GM13977 (cell line): ENCODE results near the gene NEFH.

Source experiments
- DNase-seq: peaks from one replicate; pipeline ENCODE4 v3.0.0; 2012; ENCODE audit warnings: low spot score
- in situ Hi-C: fragments of 300-500 bp; cut with MboI; formaldehyde crosslinking; loops from one replicate; pipeline ENCODE4 v1.12.0; 2022; ENCODE audit warnings: low sequenced_read_pairs, low pct_unique_long_range_greater_than_20kb, mixed read lengths, inconsistent platforms; ENCODE audit not compliant: unreplicated experiment
- TF ChIP-seq, protein P1 (sequence below): IDR thresholded peaks from 2 replicates; pipeline ENCODE4 v1.5.1; 2012; ENCODE audit warnings: mild to moderate bottlenecking, control low read depth; ENCODE audit not compliant: insufficient read depth; ENCODE audit errors: extremely low read depth, missing control alignments

The NEFH gene

DNA sequence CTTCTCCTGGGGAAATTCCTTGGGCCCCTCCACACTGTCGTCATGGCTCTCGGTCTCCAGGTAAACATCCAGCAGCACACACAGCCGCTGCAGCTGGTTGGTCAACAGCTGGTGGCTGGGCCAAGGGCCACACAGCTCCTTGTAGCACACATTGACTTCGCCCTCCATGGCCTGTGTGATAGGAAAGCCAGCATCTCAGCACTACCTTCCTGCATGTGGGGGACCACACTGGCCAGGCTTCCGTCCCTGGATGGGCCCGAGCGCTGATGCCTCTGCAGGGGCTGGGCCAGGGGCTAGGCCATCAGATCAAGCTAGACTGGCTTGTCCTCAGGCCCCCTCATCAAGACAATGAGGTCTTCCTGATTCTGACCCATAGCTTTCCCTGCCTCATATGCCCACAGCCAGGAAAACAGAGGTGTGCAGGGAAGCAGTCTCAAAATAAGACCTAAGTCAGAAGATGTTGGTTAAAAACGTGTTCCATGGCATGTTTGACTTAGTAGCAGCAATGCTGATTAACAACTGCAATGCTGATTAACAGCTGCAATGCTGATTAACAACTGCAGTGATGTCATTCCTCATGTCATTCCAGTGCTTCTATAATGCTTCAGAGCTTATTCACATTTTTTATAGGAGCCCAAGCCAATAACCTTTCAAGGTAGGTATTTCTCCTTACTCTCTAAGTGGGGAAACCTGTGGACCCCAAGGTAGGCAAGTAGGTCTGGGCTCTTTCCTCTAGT is 31.3 kb downstream of the NEFH start:
- TF ChIP-seq, protein P1, sequence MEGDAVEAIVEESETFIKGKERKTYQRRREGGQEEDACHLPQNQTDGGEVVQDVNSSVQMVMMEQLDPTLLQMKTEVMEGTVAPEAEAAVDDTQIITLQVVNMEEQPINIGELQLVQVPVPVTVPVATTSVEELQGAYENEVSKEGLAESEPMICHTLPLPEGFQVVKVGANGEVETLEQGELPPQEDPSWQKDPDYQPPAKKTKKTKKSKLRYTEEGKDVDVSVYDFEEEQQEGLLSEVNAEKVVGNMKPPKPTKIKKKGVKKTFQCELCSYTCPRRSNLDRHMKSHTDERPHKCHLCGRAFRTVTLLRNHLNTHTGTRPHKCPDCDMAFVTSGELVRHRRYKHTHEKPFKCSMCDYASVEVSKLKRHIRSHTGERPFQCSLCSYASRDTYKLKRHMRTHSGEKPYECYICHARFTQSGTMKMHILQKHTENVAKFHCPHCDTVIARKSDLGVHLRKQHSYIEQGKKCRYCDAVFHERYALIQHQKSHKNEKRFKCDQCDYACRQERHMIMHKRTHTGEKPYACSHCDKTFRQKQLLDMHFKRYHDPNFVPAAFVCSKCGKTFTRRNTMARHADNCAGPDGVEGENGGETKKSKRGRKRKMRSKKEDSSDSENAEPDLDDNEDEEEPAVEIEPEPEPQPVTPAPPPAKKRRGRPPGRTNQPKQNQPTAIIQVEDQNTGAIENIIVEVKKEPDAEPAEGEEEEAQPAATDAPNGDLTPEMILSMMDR = no peak
- in situ Hi-C loops = no loop called here

DNA sequence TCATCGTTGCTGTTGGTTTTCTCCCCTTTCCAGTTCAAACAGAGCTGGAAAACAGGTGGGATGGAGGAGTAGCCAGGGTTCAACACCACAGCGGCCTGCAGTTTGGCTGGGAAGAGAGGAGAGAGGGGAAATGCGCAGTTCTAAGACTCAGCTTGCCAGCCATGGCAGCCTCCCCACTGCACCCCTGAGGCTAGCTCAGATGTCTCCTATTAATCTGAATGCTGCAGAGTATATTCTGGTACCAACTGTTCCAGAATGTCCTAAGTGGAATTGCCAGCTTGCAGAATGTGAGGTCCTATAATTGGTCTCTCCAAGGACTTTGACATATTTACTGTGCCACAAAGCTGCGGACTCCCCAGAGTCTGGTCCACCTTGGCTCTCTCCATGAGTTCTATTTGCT is 32.0 kb downstream of the NEFH start:
- in situ Hi-C loops = no loop called here
- DNase-seq = no peak
- TF ChIP-seq, protein P1 = no peak

More for the DNA sequence above, 31.3 kb downstream of the NEFH start:
- DNase-seq = no peak

DNA sequence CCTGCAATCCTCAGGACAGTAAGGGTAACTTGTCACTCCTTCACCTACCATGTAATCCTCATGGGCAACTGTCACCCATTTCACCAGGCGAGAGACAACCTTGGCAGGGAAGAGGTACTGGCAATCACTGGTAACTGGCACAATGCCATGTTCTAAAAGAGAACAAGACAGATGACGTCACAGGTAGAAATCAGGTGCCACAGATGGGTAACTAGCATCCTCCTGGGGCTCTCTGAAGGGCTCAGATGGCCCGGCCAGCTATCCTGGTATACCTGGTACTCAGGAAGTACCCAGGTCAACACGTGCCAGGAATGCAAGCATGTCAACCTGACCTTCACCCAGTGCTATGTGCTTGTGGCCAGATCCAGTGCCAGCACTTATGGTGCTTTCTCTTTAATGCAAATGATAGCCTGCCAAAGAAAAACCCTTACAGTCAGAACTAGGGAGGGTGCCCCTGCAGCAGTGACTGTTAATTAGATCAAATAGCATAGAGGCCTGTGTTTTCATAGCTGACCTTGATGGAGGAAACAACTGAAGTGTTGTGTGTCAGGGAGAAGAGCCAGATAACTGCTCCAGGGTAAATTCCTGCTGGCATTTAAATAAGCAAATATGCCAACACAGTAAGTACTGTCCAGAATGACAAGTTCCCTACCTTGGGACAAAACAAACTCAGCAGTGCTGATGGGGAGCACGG is 37.3 kb downstream of the NEFH start:
- TF ChIP-seq, protein P1 = no peak
- in situ Hi-C loops = no loop called here
- DNase-seq = no peak

DNA sequence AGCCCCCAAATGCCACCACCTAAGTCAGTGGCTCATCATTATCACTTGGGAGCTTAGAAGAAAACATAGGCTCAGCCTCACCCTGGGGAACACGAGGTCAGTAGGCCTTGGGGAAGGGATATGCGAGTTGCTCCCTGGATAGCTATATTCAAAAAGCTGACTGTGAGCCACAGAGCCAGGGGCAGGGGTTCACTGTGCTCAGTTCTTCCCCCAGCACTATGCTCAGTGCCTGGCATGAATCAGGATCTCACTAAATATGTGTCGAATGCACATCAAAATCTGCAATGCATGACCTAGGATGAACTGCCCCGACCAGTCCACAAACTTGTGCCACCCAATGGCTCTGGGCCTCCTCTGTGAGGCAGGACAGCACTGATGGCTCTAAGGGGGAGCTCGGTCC is 38.4 kb downstream of the NEFH start:
- in situ Hi-C loops = no loop called here
- TF ChIP-seq, protein P1 = no peak
- no peak for DNase-seq

DNA sequence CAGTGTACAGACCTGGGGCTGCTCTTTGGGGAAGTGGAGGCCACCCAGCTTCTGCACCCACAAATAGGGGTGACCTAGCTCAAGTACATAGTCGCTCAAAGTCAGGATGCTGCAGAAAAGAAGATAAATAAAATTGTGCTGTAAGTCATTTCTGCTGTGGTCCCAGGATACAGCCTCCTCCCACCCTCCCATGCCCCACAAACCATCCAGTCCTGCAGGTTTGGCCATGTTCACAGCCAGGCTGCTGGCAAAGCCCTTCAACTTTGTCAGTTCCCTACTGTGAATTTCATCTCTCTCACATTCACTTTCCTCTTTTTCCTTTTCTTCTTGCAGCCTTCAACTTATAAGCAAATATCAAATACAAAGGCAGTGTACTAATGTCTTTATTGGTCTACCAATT is 40.0 kb downstream of the NEFH start:
- DNase-seq = no peak

DNA sequence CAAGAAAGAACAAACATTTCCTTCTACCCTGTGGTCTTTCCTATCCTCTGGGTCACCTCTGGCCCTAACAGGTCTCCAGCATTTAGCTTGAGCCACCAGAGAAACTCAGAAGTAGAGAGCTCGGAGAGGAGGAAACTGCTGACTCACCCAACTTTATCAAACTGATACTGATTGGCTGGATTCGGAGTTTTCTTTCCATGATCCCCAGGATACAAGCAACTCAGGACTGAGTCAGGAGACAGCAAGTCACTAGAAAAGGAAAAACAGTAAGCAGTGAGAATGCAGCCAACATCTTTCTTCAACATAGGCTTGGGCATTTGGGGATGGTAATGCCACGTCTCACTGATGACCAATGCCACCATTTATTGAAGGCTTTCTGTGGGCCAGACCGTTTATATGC is 40.8 kb downstream of the NEFH start:
- DNase-seq = no peak
- TF ChIP-seq, protein P1 = no peak
- in situ Hi-C loops = no loop called here

More for the DNA sequence above, 40.0 kb downstream of the NEFH start:
- in situ Hi-C loops = no loop called here
- TF ChIP-seq, protein P1 = no peak
